Heart left ventricle (tissue), 16 donors: ENCODE results near the gene NFIC. TPM values are rescaled to one million over a fixed set of nuclear protein-coding genes. Genes with fewer than 3 reads are reported as not detected.
A peak's percentile ranks its signal among the peaks of the same experiment; 100 is the strongest.

ENCODE experiments used
- ATAC-seq, 4 donors: fragments of 200-7000 bp; cut with Tn5 transposase; one replicate each; pipeline ENCODE4 v1.9.1; 2020 to 2022; ENCODE audit warnings: moderate library complexity in 4 of 4, mild to moderate bottlenecking in 3 of 4, moderate number of reproducible peaks in 1 of 4
- DNase-seq, 5 donors: peaks; one replicate each; pipeline ENCODE4 v3.0.0-alpha.2; 2020
- H3K27ac ChIP-seq, 12 donors: fragments of 200-600 bp; sonication (generic) in 4 of 12; one replicate each; pipeline versions ENCODE4 v1.5.0 to v1.8.0; 2016 to 2022; ENCODE audit warnings: mild to moderate bottlenecking in 2 of 12
- H3K27me3 ChIP-seq, 9 donors: fragments of 200-600 bp; sonication (generic) in 2 of 9; one replicate each; pipeline versions ENCODE4 v1.5.1 to v1.8.0; 2016 to 2022; ENCODE audit warnings: mild to moderate bottlenecking in 3 of 9
- H3K36me3 ChIP-seq, 9 donors: fragments of 200-600 bp; sonication (generic) in 2 of 9; one replicate each; pipeline versions ENCODE4 v1.5.0 to v1.8.0; 2018 to 2022; ENCODE audit warnings: mild to moderate bottlenecking in 2 of 9
- H3K4me1 ChIP-seq, 12 donors: fragments of 200-600 bp; sonication (generic) in 4 of 12; one replicate each; pipeline versions ENCODE4 v1.5.0 to v1.8.0; 2016 to 2022; ENCODE audit warnings: mild to moderate bottlenecking in 3 of 12
- H3K4me3 ChIP-seq, 12 donors: fragments of 200-600 bp; sonication (generic) in 4 of 12; one replicate each; pipeline versions ENCODE4 v1.5.0 to v1.8.0; 2017 to 2022; ENCODE audit warnings: mild to moderate bottlenecking in 9 of 12, moderate library complexity in 4 of 12
- H3K9me3 ChIP-seq, 12 donors: fragments of 200-600 bp; sonication (generic) in 4 of 12; one replicate each; pipeline versions ENCODE4 v1.5.0 to v1.8.0; 2016 to 2022; ENCODE audit warnings: mild to moderate bottlenecking in 1 of 12
- CTCF ChIP-seq, 12 donors: fragments of 200-600 bp; sonication (generic) in 4 of 12; IDR thresholded peaks; one replicate each; pipeline versions ENCODE4 v1.5.0 to v1.8.0; 2018 to 2022; ENCODE audit warnings: antibody characterized with exemption in 12 of 12, mild to moderate bottlenecking in 5 of 12
- POLR2A ChIP-seq, 2 donors: fragments of 450-650 bp; IDR thresholded peaks; one replicate each; pipeline ENCODE4 v1.6.1; 2017; ENCODE audit warnings: antibody characterized with exemption in 2 of 2, mild to moderate bottlenecking in 2 of 2, moderate library complexity in 2 of 2
- WGBS, 4 donors: extraction: QIAGEN DNeasy Blood & Tissue Kit in 2 of 4; methylation state at CpG; one replicate each; pipeline versions ENCODE4 v1.1.5 to v1.1.7; 2013 to 2018; 5-methylcytosine and 5-hydroxymethylcytosine counted together
- intact Hi-C, 10 donors: fragments of 100-400 bp; cut with DNase I; formaldehyde crosslinking; loops; one replicate each; pipeline versions ENCODE4 v1.11.1 to v1.14.2; 2022
- polyA plus RNA-seq, 2 donors: library from polyadenylated mRNA; stranded (reverse); fragments of 200-250 nt; gene quantifications; one replicate each; pipeline ENCODE4 v1.2.3, GENCODE V29; 2013
- total RNA-seq, 9 donors: library from RNA; depleted of rRNA in 2 of 9; stranded (reverse); fragments of >200 nt in 2 of 9; fragmentation: NEBNext Ultra II Directional in 3 of 9; extraction: Animal tissue kit (Norgen Biotek cat#: 25700) in 3 of 9; gene quantifications; one replicate each; pipeline versions ENCODE4 v1.1.0 to v1.2.4, GENCODE V29; 2016 to 2023
- donor health status: ischemic (EF 13 %, LVEDD 7.1; RV severe dilation, severe dysfunction).
- donor health status: healthy with polysubstance abuse.
- donor health status: DM: no; HTN: yes; CAD: no.
- donor health status: DM: no; HTN: no; CAD: no.
- donor health status: ischemic (EF 25% LVEDD 6.9; RV normal size, moderate dysfunction).
- donor health status: ischemic (EF 25% LVEDD 5.7; RV mildly dilated, moderate dysfunction).
- donor health status: healthy.
- donor health status: DM: yes; HTN: yes; CAD: no.
- donor health status: ischemic (EF 35%, LVEDD 5.7; RV mildly dilated, moderate dysfunction).
- donor health status: nonischemic (EF 11% LVEDD 7.7; RV severe dilation, severe dysfunction).
- donor health status: DM: yes; HTN: yes; CAD: no.
- donor health status: PGD.
- donor health status: ischemic (EF 29% LVEDD 5.4; RV normal size, mild dysfunction).
- donor health status: nonischemic (EF 23%, LVEDD 6.1; RV moderate dilation, normal function).

Gene NFIC
- total and polyA plus RNA-seq, 11 donors: 107 to 267 (median 159) TPM

DNA sequence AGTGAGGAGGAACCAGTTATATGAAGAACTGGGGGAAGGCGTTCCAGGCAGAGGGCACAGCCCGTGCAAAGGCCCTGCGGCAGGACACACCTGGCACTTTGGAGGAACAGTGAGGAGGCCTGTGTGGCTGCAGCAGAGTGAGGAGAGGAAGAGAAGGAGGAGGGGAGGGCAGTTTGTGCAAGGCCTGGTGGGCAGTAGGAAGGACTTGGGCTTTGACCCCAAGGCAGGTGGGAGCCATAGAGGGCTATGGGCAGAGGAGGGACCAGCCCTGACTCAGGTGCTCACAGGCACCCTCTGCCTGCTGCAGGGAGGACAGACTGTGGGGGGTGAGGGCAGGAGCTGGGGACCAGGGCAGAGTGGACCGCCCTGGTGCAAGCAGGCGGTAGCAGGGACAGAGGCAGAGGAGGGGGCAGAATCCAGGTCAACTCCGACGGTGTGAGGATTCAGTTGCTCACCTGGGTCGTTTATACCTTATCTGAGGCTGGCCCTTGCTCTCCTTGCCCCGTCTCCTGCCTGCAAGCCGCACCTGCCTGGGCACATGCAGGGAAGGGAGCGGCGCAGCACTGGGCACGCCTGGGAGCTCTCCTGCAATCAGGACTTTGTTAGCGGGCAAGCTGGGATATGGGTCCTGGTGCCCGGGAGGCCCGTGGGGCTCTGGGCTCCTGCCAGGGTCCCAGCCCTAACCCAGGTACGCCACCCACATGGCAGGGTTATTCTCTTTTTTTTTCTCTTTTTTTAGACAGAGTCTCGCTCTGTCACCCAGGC, 34.8 kb downstream of the NFIC start:
- H3K27me3 ChIP-seq: no peaks in the 10 kb centered on the region
- no peak for ATAC-seq
- peaks cover 0 to 8% (median 0%) of the 10 kb centered on the region in 9 donors for H3K36me3 ChIP-seq
- H3K4me1 ChIP-seq: peaks cover 8 to 90% (median 56%) of the 10 kb centered on the region in 12 donors
- TF ChIP-seq CTCF (IDR thresholded peaks at IDR 0.05) (no peak), POLR2A (IDR thresholded peaks at IDR 0.05) (no peak)
- no peaks in the 10 kb centered on the region for H3K9me3 ChIP-seq
- H3K27ac ChIP-seq: peak overlapping the region; percentile 7 to 100 (median 96)
- H3K4me3 ChIP-seq: no peak overlapping the region
- intact Hi-C loops: loop anchor here in 3 of 10 donors (5.0 kb wide), 2 partner anchors 34 to 39 kb away; partner anchors contain the start of gene NFIC (in 2 of the 3)
- 78 to 86% (median 84%) methylated on average over 16 to 18 of the region's 18 CpGs for WGBS, 4 donors
- DNase-seq: no peak

DNA sequence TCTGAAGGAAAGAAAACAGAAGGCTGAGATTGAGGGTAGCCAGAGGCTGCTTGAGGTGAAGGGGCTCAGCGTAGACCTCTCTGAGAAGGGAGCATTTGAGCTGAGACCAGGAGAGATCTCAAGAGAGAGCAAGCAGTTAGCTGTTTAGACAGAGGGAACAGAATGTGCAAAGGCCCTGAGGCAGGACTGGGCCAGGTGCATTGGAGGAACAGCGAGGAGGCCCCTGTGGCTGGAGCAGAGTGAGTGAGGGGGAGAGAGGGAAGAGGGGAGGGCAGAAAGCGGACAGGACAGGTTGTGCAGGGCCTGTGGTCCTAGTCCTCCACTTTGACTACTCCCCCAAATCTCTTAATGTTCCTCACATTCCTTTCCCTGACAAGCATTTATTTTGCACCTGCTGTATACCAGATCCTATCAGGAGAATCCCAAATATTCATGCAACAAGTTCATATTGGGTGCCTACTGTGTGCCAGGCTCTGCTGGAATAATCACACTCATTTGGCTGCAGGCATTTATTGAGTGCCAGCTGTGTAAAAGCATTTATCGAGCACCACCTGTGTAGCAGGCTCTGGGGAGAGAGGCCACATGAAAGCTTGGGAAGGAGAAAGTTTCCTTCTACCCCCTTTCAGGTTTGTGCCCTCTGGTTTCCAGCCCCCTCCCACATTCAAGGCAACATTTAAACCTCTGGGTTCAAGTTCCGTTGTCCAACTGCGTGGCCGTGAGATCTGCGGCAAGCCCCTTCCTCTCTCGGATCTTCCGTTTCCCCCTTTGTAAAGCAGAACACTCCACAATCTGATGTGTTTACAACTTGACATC, 36.5 kb downstream of the NFIC start:
- Histone ChIP-seq H3K4me1 (peaks cover 13 to 91% (median 52%) of the 10 kb centered on the region in 12 donors), H3K36me3 (peaks cover 0 to 8% (median 0%) of the 10 kb centered on the region in 9 donors), H3K4me3 (peak overlapping the region in 9 of 12 donors; percentile 45 to 63 (median 52)), H3K27me3 (no peaks in the 10 kb centered on the region), H3K9me3 (no peaks in the 10 kb centered on the region), H3K27ac (peak overlapping the region; percentile 95 to 100 (median 100))
- intact Hi-C loops: loop anchor here in 3 of 10 donors (5.0 kb wide), 2 partner anchors 36 to 41 kb away; partner anchors contain the start of gene NFIC (in 2 of the 3)
- TF ChIP-seq CTCF (IDR thresholded peaks at IDR 0.05) (no peak), POLR2A (IDR thresholded peaks at IDR 0.05) (no peak)
- DNase-seq (no peak), ATAC-seq (no peak)
- WGBS, 4 donors: 77 to 86% (median 79%) methylated on average over 10 of the region's 10 CpGs

- ATAC-seq: peak; percentile 75 to 83 (median 80)
- Histone ChIP-seq H3K36me3 (peaks cover 0 to 16% (median 0%) of the 10 kb centered on the region in 9 donors), H3K27me3 (no peaks in the 10 kb centered on the region), H3K4me1 (peaks cover 9 to 91% (median 52%) of the 10 kb centered on the region in 12 donors), H3K27ac (peak overlapping the region; percentile 95 to 100 (median 100)), H3K4me3 (peak overlapping the region in 11 of 12 donors; percentile 8 to 63 (median 47)), H3K9me3 (no peaks in the 10 kb centered on the region)
- TF ChIP-seq CTCF (IDR thresholded peaks at IDR 0.05) (no peak), POLR2A (IDR thresholded peaks at IDR 0.05) (no peak)
- DNase-seq: peak; percentile 91 to 96 (median 95)
- WGBS, 4 donors: 4 to 12% (median 6%) methylated on average over 11 to 49 of the region's 49 CpGs
- intact Hi-C loops: loop anchor here in 8 of 10 donors (1.0 to 5.0 kb wide), 7 partner anchors 25 to 43 kb away; partner anchors contain the start of gene NFIC (in 3 of the 8)
Measured at GRCh38 chr19:3403489-3404323, 37.3 kb downstream of the NFIC start.
